T-helper 2 cell treated with Interferon-gamma antibody and Interleukin-4, amounts not matched to agents 100 ng/mL and 5 ng/mL, for 36 hours (primary cell): ENCODE measurements around the gene FGFRL1. TPM values are rescaled to one million over a fixed set of nuclear protein-coding genes. Genes with fewer than 3 reads are reported as not detected.

Experiments used
- intact Hi-C: fragments of 100-400 bp; cut with micrococcal nuclease; formaldehyde crosslinking; loops from one replicate; pipeline ENCODE4 v1.15.1; 2023
- total RNA-seq: library from RNA; stranded (reverse); gene quantifications from 2 replicates; pipeline ENCODE4 v1.2.3, GENCODE V29; 2022

The FGFRL1 gene
- total RNA-seq, result 15.1 and 16.1 TPM in 2 replicates

- intact Hi-C loops, result loop anchor here (1.0 to 5.0 kb wide), 5 partner anchors 24 to 336 kb away; partner anchors contain the start of genes ATP5ME, DGKQ, GAK and IDUA
These were observed at the start of gene FGFRL1 for GRCh38 chr4:1011022-1011665. TSS of gene FGFRL1 (plus strand) at chr4:1011626. CDS start at chr4:1012486, 860 bp downstream.

- intact Hi-C loops, result no loop called here
These were observed 48.9 kb upstream of the FGFRL1 start for GRCh38 chr4:962231-963208.

- intact Hi-C loops, result no loop called here
These were observed 47.9 kb upstream of the FGFRL1 start for GRCh38 chr4:963276-964225.

GRCh38 chr4:964346-965025 is 46.9 kb upstream of the FGFRL1 start:
- intact Hi-C loops, result no loop called here

- intact Hi-C loops, result no loop called here
These were observed 46.2 kb upstream of the FGFRL1 start for GRCh38 chr4:965048-965765.

GRCh38 chr4:965766-966134 is 45.7 kb upstream of the FGFRL1 start:
- intact Hi-C loops, result no loop called here

- intact Hi-C loops, result no loop called here
These were observed 44.9 kb upstream of the FGFRL1 start for GRCh38 chr4:966266-967112.

- intact Hi-C loops, result no loop called here
These were observed 44.0 kb upstream of the FGFRL1 start for GRCh38 chr4:967113-968104.

- intact Hi-C loops, result no loop called here
These were observed 43.2 kb upstream of the FGFRL1 start for GRCh38 chr4:968221-968620.

- intact Hi-C loops, result no loop called here
These were observed 42.6 kb upstream of the FGFRL1 start for GRCh38 chr4:968621-969394.

GRCh38 chr4:970046-970745 is 41.2 kb upstream of the FGFRL1 start:
- intact Hi-C loops, result loop anchor here (10.0 kb wide), 1 partner anchor 95 kb away; no protein-coding TSS in a partner anchor

- intact Hi-C loops, result loop anchor here (10.0 kb wide), 1 partner anchor 96 kb away; no protein-coding TSS in a partner anchor
These were observed 40.4 kb upstream of the FGFRL1 start for GRCh38 chr4:970854-971520.

- intact Hi-C loops, result loop anchor here (10.0 kb wide), 1 partner anchor 97 kb away; no protein-coding TSS in a partner anchor
These were observed 39.5 kb upstream of the FGFRL1 start for GRCh38 chr4:971666-972500.

- intact Hi-C loops, result loop anchor here (1.0 to 10.0 kb wide), 5 partner anchors 14 to 191 kb away; partner anchors contain the start of genes FGFRL1, GAK, IDUA and TMEM175
These were observed 38.6 kb upstream of the FGFRL1 start for GRCh38 chr4:972651-973424.
